GM23338 (cell line): ENCODE results near the gene UBE2I. TPM values are rescaled to one million over a fixed set of nuclear protein-coding genes. Genes with fewer than 3 reads are reported as not detected.
A peak's percentile ranks its signal among the peaks of the same experiment; 100 is the strongest.

ENCODE experiments used
- ATAC-seq: fragments of 200-7000 bp; cut with Tn5 transposase; 3 replicates; pipeline ENCODE4 v1.9.1; 2020
- DNase-seq: peaks from one replicate; pipeline ENCODE4 v3.0.0-alpha.2; 2015; ENCODE audit warnings: low spot score
- H2AFZ ChIP-seq: fragments of 200-600 bp; sonication (generic); 2 replicates; pipeline ENCODE4 v1.8.0; 2016; ENCODE audit warnings: antibody characterized with exemption, mild to moderate bottlenecking, moderate library complexity
- H3F3A ChIP-seq: fragments of 200-600 bp; sonication (generic); replicated peaks from 2 replicates; pipeline ENCODE4 v1.8.0; 2017; ENCODE audit warnings: antibody characterized with exemption, mixed run types, low read depth
- H3K27ac ChIP-seq: fragments of 200-600 bp; sonication (generic); 2 replicates; pipeline ENCODE4 v1.6.1; 2016; ENCODE audit warnings: low read depth
- H3K27me3 ChIP-seq: fragments of 200-600 bp; sonication (generic); 2 replicates; pipeline ENCODE4 v1.8.0; 2016; ENCODE audit warnings: mild to moderate bottlenecking, mixed run types, moderate library complexity; ENCODE audit not compliant: insufficient read depth
- H3K36me3 ChIP-seq: fragments of 200-600 bp; sonication (generic); 2 replicates; pipeline ENCODE4 v1.8.0; 2016; ENCODE audit warnings: mild to moderate bottlenecking; ENCODE audit not compliant: insufficient read depth
- H3K4me1 ChIP-seq: fragments of 200-600 bp; sonication (generic); 2 replicates; pipeline ENCODE4 v1.8.0; 2016; ENCODE audit warnings: mild to moderate bottlenecking, moderate library complexity; ENCODE audit not compliant: insufficient read depth
- H3K4me2 ChIP-seq: fragments of 200-600 bp; sonication (generic); 2 replicates; pipeline ENCODE4 v1.7.1; 2017; ENCODE audit warnings: mixed run types
- H3K4me3 ChIP-seq: fragments of 200-600 bp; sonication (generic); 2 replicates; pipeline ENCODE4 v1.6.1; 2016; ENCODE audit warnings: mixed run types
- H3K79me2 ChIP-seq: fragments of 200-600 bp; sonication (generic); replicated peaks from 2 replicates; pipeline ENCODE4 v1.8.0; 2017; ENCODE audit warnings: mild to moderate bottlenecking; ENCODE audit not compliant: insufficient read depth
- H3K9me2 ChIP-seq: fragments of 200-600 bp; sonication (generic); 2 replicates; pipeline ENCODE4 v1.8.0; 2017; ENCODE audit not compliant: insufficient read depth
- H4K20me1 ChIP-seq: fragments of 200-600 bp; sonication (generic); replicated peaks from 2 replicates; pipeline ENCODE4 v1.8.0; 2017; ENCODE audit warnings: mild to moderate bottlenecking; ENCODE audit not compliant: insufficient read depth
- H3K27ac Mint-ChIP-seq: 2 replicates; pipeline ENCODE4 v1.8.0; 2020; ENCODE audit warnings: inconsistent platforms, mild to moderate bottlenecking, moderate library complexity, mixed read lengths
- H3K27me3 Mint-ChIP-seq: 3 replicates; pipeline ENCODE4 v1.8.0; 2022; ENCODE audit warnings: low read depth, mild to moderate bottlenecking, moderate library complexity, mixed read lengths, inconsistent platforms; ENCODE audit not compliant: insufficient read depth, poor library complexity
- H3K36me3 Mint-ChIP-seq: 3 replicates; pipeline ENCODE4 v1.8.0; 2021; ENCODE audit warnings: low read depth, mild to moderate bottlenecking, inconsistent platforms, moderate library complexity, mixed read lengths
- H3K4me1 Mint-ChIP-seq: 3 replicates; pipeline ENCODE4 v1.8.0; 2020; ENCODE audit warnings: mild to moderate bottlenecking, inconsistent platforms, mixed read lengths
- H3K4me3 Mint-ChIP-seq: 3 replicates; pipeline ENCODE4 v1.8.0; 2021; ENCODE audit warnings: moderate library complexity, mild to moderate bottlenecking, inconsistent platforms, mixed read lengths
- H3K9me3 Mint-ChIP-seq: 3 replicates; pipeline ENCODE4 v1.8.0; 2020; ENCODE audit warnings: moderate library complexity, mild to moderate bottlenecking, inconsistent platforms, mixed read lengths
- CTCF ChIP-seq, 2 experiments: fragments of 200-600 bp in 1 of 2; sonication (generic) in 1 of 2; conservative IDR thresholded peaks; 2 replicates each; pipeline versions ENCODE4 v1.5.1 to v1.6.1; 2016 to 2017; ENCODE audit warnings: antibody characterized with exemption in 2 of 2, low read depth in 2 of 2, mild to moderate bottlenecking in 2 of 2, moderate library complexity in 1 of 2
- JUNB ChIP-seq: IDR thresholded peaks from one replicate; pipeline ENCODE4 v1.6.1; 2016; ENCODE audit warnings: antibody characterized with exemption; ENCODE audit not compliant: unreplicated experiment
- POLR2AphosphoS5 ChIP-seq: IDR thresholded peaks from 2 replicates; pipeline ENCODE4 v1.6.1; 2016; ENCODE audit warnings: antibody characterized with exemption, low read depth
- STAT1 ChIP-seq: IDR thresholded peaks from one replicate; pipeline ENCODE4 v1.6.1; 2016; ENCODE audit warnings: antibody characterized with exemption; ENCODE audit not compliant: unreplicated experiment
- ZNF114 ChIP-seq: fragments of 250-450 bp; sonication (Bioruptor Pico); IDR thresholded peaks from 2 replicates; pipeline ENCODE4 v1.5.0; 2020; ENCODE audit warnings: mild to moderate bottlenecking, moderate library complexity
- ZNF331 ChIP-seq: fragments of 250-450 bp; sonication (Bioruptor Pico); IDR thresholded peaks from 2 replicates; pipeline ENCODE4 v1.5.0; 2020; ENCODE audit warnings: low read depth, mild to moderate bottlenecking, moderate library complexity
- ZNF462 ChIP-seq: fragments of 250-450 bp; sonication (Bioruptor Pico); IDR thresholded peaks from 2 replicates; pipeline ENCODE4 v1.5.0; 2020; ENCODE audit warnings: mild to moderate bottlenecking, moderate library complexity
- polyA plus RNA-seq: library from polyadenylated mRNA; unstranded; fragments of >200 nt; fragmentation: Nextera tagmentation; extraction: Ambion mirVana; gene quantifications from 2 replicates; pipeline ENCODE4 v1.2.1, GENCODE V29; 2016
- total RNA-seq: library from RNA; depleted of rRNA; stranded (reverse); fragments of >200 nt; shearing (Covaris generic); gene quantifications from 2 replicates; pipeline ENCODE4 v1.2.3, GENCODE V29; 2014
- TF ChIP-seq, protein P1 (sequence below): IDR thresholded peaks from 2 replicates; pipeline ENCODE4 v1.6.1; 2016; ENCODE audit warnings: antibody characterized with exemption

Gene UBE2I
- total and polyA plus RNA-seq, 2 experiments from 2014 or later, result 116 to 220 TPM

GRCh38 chr16:1336619-1337018, 27.2 kb downstream of the UBE2I start (continued):
- TF ChIP-seq ZNF462, result no peak
- no peak for TF ChIP-seq STAT1
- TF ChIP-seq POLR2AphosphoS5, result no peak

GRCh38 chr16:1337486-1337885, 28.1 kb downstream of the UBE2I start:
- no peak for ATAC-seq
- Histone ChIP-seq H3K36me3 (no peaks in the 10 kb centered on the region), H3K27ac (no peak overlapping the region), H3K9me2 (no peaks in the 10 kb centered on the region), H3F3A (0 out of 2 replicates have a peak, but pooled peaks cover 2% of the 10 kb centered on the region), H2AFZ (no peak overlapping the region), H4K20me1 (no peaks in the 10 kb centered on the region; the same call in 1 of the 2 replicates), H3K27me3 (peaks cover 33% of the 10 kb centered on the region), H3K4me1 (peaks cover 1% of the 10 kb centered on the region; the same call in 1 of the 2 replicates), H3K79me2 (no peaks in the 10 kb centered on the region), H3K4me2 (no peak overlapping the region), H3K4me3 (no peak overlapping the region)
- peak; percentile 62 for DNase-seq
- Mint-ChIP-seq H3K9me3 (no peaks in the 10 kb centered on the region), H3K27ac (no peak overlapping the region), H3K4me3 (no peak overlapping the region), H3K27me3 (peaks cover 30% of the 10 kb centered on the region), H3K36me3 (no peaks in the 10 kb centered on the region), H3K4me1 (peaks cover 5% of the 10 kb centered on the region)
- TF ChIP-seq JUNB, result no peak
- no peak for TF ChIP-seq STAT1
- no peak for TF ChIP-seq ZNF331
- TF ChIP-seq CTCF (conservative IDR thresholded peaks at IDR 0.05; ENCODE audit: low read depth in 2 of 2), result no peak
- TF ChIP-seq ZNF114 (CRISPR knock-in tag), result no peak
- TF ChIP-seq POLR2AphosphoS5, result no peak
- TF ChIP-seq, protein P1, sequence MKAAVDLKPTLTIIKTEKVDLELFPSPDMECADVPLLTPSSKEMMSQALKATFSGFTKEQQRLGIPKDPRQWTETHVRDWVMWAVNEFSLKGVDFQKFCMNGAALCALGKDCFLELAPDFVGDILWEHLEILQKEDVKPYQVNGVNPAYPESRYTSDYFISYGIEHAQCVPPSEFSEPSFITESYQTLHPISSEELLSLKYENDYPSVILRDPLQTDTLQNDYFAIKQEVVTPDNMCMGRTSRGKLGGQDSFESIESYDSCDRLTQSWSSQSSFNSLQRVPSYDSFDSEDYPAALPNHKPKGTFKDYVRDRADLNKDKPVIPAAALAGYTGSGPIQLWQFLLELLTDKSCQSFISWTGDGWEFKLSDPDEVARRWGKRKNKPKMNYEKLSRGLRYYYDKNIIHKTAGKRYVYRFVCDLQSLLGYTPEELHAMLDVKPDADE, result no peak
